ENCODE results near the gene NAA80.

DNA sequence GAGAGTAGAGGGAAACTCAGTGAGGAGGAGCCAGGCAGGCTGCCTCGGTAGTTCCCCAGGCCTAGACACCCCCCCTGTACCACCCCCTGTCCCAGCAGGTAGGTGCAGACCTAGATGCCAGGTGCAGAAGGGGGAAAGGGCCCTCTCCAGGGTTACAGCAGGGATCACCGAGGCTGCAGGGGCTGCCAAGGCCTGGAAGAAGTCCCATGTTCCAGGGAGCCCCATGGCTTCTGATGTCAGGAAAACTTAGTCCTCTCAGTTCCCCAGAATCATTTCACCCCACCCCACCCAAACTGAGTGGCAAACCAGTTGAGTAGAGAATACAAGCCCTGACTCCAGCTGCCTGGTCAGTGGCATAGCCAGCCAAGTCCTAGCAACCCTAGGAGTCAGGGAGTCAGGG is 37.7 kb downstream of the NAA80 start:
- TF ChIP-seq CHD1 (IDR thresholded peaks at IDR 0.05; ENCODE audit: low read depth, low read length) (no peak), POLR2AphosphoS2 (IDR thresholded peaks at IDR 0.05; ENCODE audit: low read depth, low read length) (no peak), EZH2 (IDR thresholded peaks at IDR 0.05; ENCODE audit: borderline replicate concordance, control insufficient read depth, low read depth, low read length) (no peak), RFX5 (IDR thresholded peaks at IDR 0.05; ENCODE audit: low read depth, low read length) (no peak), NR2C2 (IDR thresholded peaks at IDR 0.05; ENCODE audit: borderline replicate concordance, control insufficient read depth, insufficient read length, low read depth) (no peak), BHLHE40 (IDR thresholded peaks at IDR 0.05; ENCODE audit: borderline replicate concordance in 1 of 2, low read depth in 2 of 2, low read length in 1 of 2) (no peak)
- TF ChIP-seq, protein P1, sequence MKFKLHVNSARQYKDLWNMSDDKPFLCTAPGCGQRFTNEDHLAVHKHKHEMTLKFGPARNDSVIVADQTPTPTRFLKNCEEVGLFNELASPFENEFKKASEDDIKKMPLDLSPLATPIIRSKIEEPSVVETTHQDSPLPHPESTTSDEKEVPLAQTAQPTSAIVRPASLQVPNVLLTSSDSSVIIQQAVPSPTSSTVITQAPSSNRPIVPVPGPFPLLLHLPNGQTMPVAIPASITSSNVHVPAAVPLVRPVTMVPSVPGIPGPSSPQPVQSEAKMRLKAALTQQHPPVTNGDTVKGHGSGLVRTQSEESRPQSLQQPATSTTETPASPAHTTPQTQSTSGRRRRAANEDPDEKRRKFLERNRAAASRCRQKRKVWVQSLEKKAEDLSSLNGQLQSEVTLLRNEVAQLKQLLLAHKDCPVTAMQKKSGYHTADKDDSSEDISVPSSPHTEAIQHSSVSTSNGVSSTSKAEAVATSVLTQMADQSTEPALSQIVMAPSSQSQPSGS (IDR thresholded peaks at IDR 0.05; ENCODE audit: low read length) = no peak

All from GM12878 (cell line).